Spleen (tissue), 11 donors: Measurements from ENCODE around the gene PAK6. TPM values are rescaled to one million over a fixed set of nuclear protein-coding genes. Genes with fewer than 3 reads are reported as not detected.

Source experiments
- DNase-seq: peaks from one replicate; pipeline ENCODE4 v3.0.0-alpha.2; 2020
- H3K27ac ChIP-seq, 8 donors: fragments of 200-600 bp; sonication (generic) in 7 of 8; 1 replicate in 4 of 8; 2 replicates in 4 of 8; pipeline versions ENCODE4 v1.5.0 to v1.8.0; 2016 to 2021; ENCODE audit warnings: inconsistent platforms in 4 of 8, mild to moderate bottlenecking in 4 of 8, moderate library complexity in 1 of 8
- H3K27me3 ChIP-seq, 7 donors: fragments of 200-600 bp; sonication (generic) in 6 of 7; replicated peaks in 1 of 7; 1 replicate in 4 of 7; 2 replicates in 3 of 7; pipeline versions ENCODE4 v1.5.0 to v1.8.0; 2016 to 2021; ENCODE audit warnings: inconsistent platforms in 3 of 7, mild to moderate bottlenecking in 1 of 7
- H3K36me3 ChIP-seq, 6 donors: fragments of 200-600 bp; sonication (generic) in 5 of 6; 1 replicate in 4 of 6; 2 replicates in 2 of 6; pipeline versions ENCODE4 v1.5.0 to v1.8.0; 2016 to 2021; ENCODE audit warnings: inconsistent platforms in 2 of 6
- H3K4me1 ChIP-seq, 6 donors: fragments of 200-600 bp; sonication (generic) in 5 of 6; 1 replicate in 3 of 6; 2 replicates in 3 of 6; pipeline versions ENCODE4 v1.5.0 to v1.8.0; 2016 to 2021; ENCODE audit warnings: inconsistent platforms in 3 of 6
- H3K4me3 ChIP-seq, 8 donors: fragments of 200-600 bp; sonication (generic) in 7 of 8; 1 replicate in 4 of 8; 2 replicates in 4 of 8; pipeline versions ENCODE4 v1.5.0 to v1.8.0; 2016 to 2021; ENCODE audit warnings: inconsistent platforms in 4 of 8, mild to moderate bottlenecking in 4 of 8, moderate library complexity in 2 of 8
- H3K9me3 ChIP-seq, 8 donors: fragments of 200-600 bp; sonication (generic) in 7 of 8; 1 replicate in 4 of 8; 2 replicates in 4 of 8; pipeline versions ENCODE4 v1.5.0 to v1.8.0; 2016 to 2021; ENCODE audit warnings: inconsistent platforms in 4 of 8
- POLR2A ChIP-seq, 3 donors: fragments of 450-650 bp; IDR thresholded peaks; one replicate each; pipeline ENCODE4 v1.5.1; 2017; ENCODE audit warnings: antibody characterized with exemption in 3 of 3, mild to moderate bottlenecking in 1 of 3
- POLR2AphosphoS5 ChIP-seq, 3 donors: sonication (generic); formaldehyde crosslinking; IDR thresholded peaks; one replicate each; pipeline ENCODE4 v1.5.1; 2017; ENCODE audit warnings: antibody characterized with exemption in 3 of 3
- WGBS, 5 donors: extraction: QIAGEN DNeasy Blood & Tissue Kit in 3 of 5; methylation state at CpG; one replicate each; pipeline versions ENCODE4 v1.1.5 to v1.1.7; 2013 to 2018; 5-methylcytosine and 5-hydroxymethylcytosine counted together
- intact Hi-C: fragments of 100-400 bp; cut with DNase I; formaldehyde crosslinking; loops from one replicate; pipeline ENCODE4 v1.15.0; 2023; ENCODE audit warnings: low total_unique reads
- polyA plus RNA-seq, 3 donors: library from polyadenylated mRNA; stranded (reverse); fragments of 200-250 nt; gene quantifications; one replicate each; pipeline ENCODE4 v1.2.1, GENCODE V29; 2013
- total RNA-seq, 7 donors: library from RNA; depleted of rRNA in 3 of 7; stranded (reverse); fragments of >200 nt in 3 of 7; fragmentation: NEBNext Ultra II Directional in 4 of 7; extraction: Animal tissue kit (Norgen Biotek cat#: 25700) in 4 of 7; gene quantifications; one replicate each; pipeline versions ENCODE4 v1.1.0 to v1.2.1, GENCODE V29; 2016 to 2021
- TF ChIP-seq, protein P1 (sequence below), 11 experiments: fragments of 200-600 bp in 7 of 11; fragments of 450-650 bp in 4 of 11; sonication (generic) in 4 of 11; IDR thresholded peaks in 8 of 11; conservative IDR thresholded peaks in 3 of 11; 1 replicate in 7 of 11; 2 replicates in 4 of 11; pipeline versions ENCODE4 v1.4.0 to v1.8.0; 2016 to 2021; ENCODE audit warnings: antibody characterized with exemption in 11 of 11, inconsistent platforms in 4 of 11, mild to moderate bottlenecking in 1 of 11
- donor health status: healthy with polysubstance abuse.
- donor health status: DM: no; HTN: no; CAD: no; lungs with moderate emphysema.
- donor health status: DM: no; HTN: no; CAD: no.
- donor health status: Bipolar disorder and iron deficiency.
- donor health status: healthy.
- donor health status: DM: no; HTN: no; CAD: no.
- donor health status: DM: yes; HTN: yes; CAD: no.

Gene PAK6
- total and polyA plus RNA-seq, 10 donors: 0.24 to 5.4 (median 1.7) TPM

DNA sequence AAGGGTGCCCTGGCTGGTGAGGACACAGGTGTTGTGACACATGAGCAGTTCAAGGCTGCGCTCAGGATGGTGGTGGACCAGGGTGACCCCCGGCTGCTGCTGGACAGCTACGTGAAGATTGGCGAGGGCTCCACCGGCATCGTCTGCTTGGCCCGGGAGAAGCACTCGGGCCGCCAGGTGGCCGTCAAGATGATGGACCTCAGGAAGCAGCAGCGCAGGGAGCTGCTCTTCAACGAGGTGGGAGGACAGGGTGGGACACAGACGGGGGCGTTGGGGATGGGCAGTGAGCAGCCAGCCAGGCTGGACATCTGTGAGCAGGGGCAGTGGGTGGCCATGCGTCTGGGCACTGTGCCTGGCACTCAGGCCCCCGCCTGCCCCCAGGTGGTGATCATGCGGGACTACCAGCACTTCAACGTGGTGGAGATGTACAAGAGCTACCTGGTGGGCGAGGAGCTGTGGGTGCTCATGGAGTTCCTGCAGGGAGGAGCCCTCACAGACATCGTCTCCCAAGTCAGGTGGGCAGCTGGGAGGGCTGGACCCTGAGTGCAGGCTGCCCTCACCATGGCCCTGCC, 33.7 kb downstream of the PAK6 start:
- WGBS, 5 donors: 66 to 82% (median 76%) methylated on average over 9 to 20 of the region's 20 CpGs
- no peak for DNase-seq
- Histone ChIP-seq H3K27ac (no peak overlapping the region), H3K4me1 (peaks cover 0 to 29% (median 8%) of the 10 kb centered on the region in 6 donors), H3K9me3 (no peaks in the 10 kb centered on the region), H3K4me3 (no peak overlapping the region), H3K36me3 (no peaks in the 10 kb centered on the region), H3K27me3 (peaks cover 0 to 14% (median 0%) of the 10 kb centered on the region in 7 donors)
- intact Hi-C loops: loop anchor here (5.0 kb wide), 1 partner anchor 55 kb away; no protein-coding TSS in a partner anchor
- TF ChIP-seq POLR2A (IDR thresholded peaks at IDR 0.05) (no peak), POLR2AphosphoS5 (IDR thresholded peaks at IDR 0.05) (no peak)
- TF ChIP-seq, protein P1, sequence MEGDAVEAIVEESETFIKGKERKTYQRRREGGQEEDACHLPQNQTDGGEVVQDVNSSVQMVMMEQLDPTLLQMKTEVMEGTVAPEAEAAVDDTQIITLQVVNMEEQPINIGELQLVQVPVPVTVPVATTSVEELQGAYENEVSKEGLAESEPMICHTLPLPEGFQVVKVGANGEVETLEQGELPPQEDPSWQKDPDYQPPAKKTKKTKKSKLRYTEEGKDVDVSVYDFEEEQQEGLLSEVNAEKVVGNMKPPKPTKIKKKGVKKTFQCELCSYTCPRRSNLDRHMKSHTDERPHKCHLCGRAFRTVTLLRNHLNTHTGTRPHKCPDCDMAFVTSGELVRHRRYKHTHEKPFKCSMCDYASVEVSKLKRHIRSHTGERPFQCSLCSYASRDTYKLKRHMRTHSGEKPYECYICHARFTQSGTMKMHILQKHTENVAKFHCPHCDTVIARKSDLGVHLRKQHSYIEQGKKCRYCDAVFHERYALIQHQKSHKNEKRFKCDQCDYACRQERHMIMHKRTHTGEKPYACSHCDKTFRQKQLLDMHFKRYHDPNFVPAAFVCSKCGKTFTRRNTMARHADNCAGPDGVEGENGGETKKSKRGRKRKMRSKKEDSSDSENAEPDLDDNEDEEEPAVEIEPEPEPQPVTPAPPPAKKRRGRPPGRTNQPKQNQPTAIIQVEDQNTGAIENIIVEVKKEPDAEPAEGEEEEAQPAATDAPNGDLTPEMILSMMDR (IDR thresholded peaks at IDR 0.05 in 8 of 11, conservative IDR thresholded peaks at IDR 0.05 in 3 of 11): peak in 2 of 11 experiments; percentile 12 to 17

DNA sequence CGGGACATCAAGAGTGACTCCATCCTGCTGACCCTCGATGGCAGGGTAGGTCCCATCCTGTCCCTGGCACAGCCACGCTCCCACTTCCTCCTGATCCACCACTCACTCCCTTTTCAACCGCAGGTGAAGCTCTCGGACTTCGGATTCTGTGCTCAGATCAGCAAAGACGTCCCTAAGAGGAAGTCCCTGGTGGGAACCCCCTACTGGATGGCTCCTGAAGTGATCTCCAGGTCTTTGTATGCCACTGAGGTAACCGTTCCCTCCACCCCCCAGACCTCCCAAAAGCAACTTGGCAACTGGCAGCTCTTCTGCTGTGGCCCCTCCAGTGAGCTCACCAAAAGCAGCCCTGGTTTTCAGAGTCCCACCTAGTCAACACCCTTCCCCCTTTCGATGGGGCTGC, 34.6 kb downstream of the PAK6 start:
- TF ChIP-seq, protein P1 (IDR thresholded peaks at IDR 0.05 in 8 of 11, conservative IDR thresholded peaks at IDR 0.05 in 3 of 11): no peak
- TF ChIP-seq POLR2A (IDR thresholded peaks at IDR 0.05): no peak
- no peak for TF ChIP-seq POLR2AphosphoS5 (IDR thresholded peaks at IDR 0.05)
- Histone ChIP-seq H3K9me3 (no peaks in the 10 kb centered on the region), H3K4me3 (no peak overlapping the region), H3K27ac (no peak overlapping the region), H3K36me3 (no peaks in the 10 kb centered on the region), H3K4me1 (peaks cover 0 to 38% (median 13%) of the 10 kb centered on the region in 6 donors), H3K27me3 (peaks cover 0 to 23% (median 6%) of the 10 kb centered on the region in 7 donors)
- WGBS, 5 donors: 73 to 82% (median 80%) methylated on average over 9 of the region's 9 CpGs
- DNase-seq: no peak
- intact Hi-C loops: loop anchor here (5.0 kb wide), 1 partner anchor 56 kb away; no protein-coding TSS in a partner anchor

DNA sequence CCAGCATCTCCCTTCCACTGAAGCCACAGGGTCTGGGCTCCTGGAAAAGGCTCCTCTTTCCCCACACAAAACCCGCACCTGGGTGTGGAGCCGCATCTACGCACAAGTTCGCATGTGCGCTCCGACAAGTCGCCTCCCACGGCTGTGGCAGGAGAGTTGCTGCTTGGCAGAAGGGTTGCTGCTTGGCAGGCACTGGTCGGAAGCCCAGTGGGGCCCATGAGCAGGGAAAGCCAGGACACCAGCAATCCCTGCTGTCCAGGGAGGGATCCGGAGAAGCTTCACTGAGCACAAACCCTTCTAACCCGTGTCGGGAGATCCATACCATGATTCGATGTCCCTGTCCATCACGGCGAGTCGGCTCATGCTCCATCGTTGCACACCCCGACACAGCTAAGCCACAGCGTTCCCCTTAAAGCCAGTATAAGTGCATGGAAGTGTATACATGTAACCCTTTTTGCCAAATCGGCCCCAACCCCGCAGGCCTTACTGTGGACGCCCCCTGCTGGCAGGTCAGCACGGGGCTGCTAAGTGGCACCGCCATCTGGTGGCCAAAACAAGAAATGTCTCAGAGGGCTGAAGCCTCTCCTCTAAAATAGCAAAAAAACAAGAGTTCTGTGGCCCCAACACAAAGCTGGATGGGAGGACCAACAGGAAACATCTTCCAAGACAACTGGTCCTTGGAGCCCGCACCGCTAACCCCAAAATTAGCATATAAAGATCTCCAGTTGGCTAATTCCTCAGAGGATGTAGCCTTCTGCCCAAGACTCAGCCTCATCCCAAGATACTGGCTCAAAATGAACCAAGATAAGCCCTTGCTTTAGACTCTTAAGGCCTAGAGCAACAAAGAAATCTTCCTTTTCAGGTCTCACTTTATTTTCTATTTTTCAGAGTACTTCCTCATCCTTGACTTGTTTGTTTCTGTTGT, 35.7 kb downstream of the PAK6 start:
- no peak overlapping the region for H3K4me3 ChIP-seq
- TF ChIP-seq POLR2A (IDR thresholded peaks at IDR 0.05) (no peak), POLR2AphosphoS5 (IDR thresholded peaks at IDR 0.05) (peak in 2 of 3 donors; percentile 45 to 58)
- TF ChIP-seq, protein P1 (IDR thresholded peaks at IDR 0.05 in 8 of 11, conservative IDR thresholded peaks at IDR 0.05 in 3 of 11): peak; percentile 98 to 100 (median 100)
- H3K4me1 ChIP-seq: peaks cover 0 to 50% (median 15%) of the 10 kb centered on the region in 6 donors
- WGBS, 5 donors: 54 to 60% (median 58%) methylated on average over 24 to 26 of the region's 26 CpGs
- intact Hi-C loops: loop anchor here (5.0 kb wide), 3 partner anchors 57 to 227 kb away; no protein-coding TSS in a partner anchor
- peak; percentile 96 for DNase-seq
- no peak overlapping the region for H3K27ac ChIP-seq
- H3K9me3 ChIP-seq: no peaks in the 10 kb centered on the region
- no peaks in the 10 kb centered on the region for H3K36me3 ChIP-seq
- H3K27me3 ChIP-seq: peaks cover 0 to 35% (median 8%) of the 10 kb centered on the region in 7 donors
